GM19238 (cell line): ENCODE measurements around the gene ZNF83.
"Not testable (repeated sequence)": the region's sequence is repeated elsewhere in the genome, so short reads cannot be mapped to it uniquely, and the experiment has no call there.

Source experiments
- DNase-seq: peaks from one replicate; pipeline ENCODE4 v3.0.0; 2011; ENCODE audit warnings: low spot score; ENCODE audit not compliant: insufficient read length

Gene ZNF83

GRCh38 chr19:52569638-52569999 lies 68.5 kb downstream of the ZNF83 start:
- DNase-seq, result not testable (repeated sequence)

- no peak for DNase-seq
Observed at GRCh38 chr19:52567921-52568320, 70.2 kb downstream of the ZNF83 start.

- DNase-seq, result no peak
Observed at GRCh38 chr19:52566588-52566987, 71.6 kb downstream of the ZNF83 start.

- DNase-seq, result no peak
Observed at GRCh38 chr19:52566121-52566520, 72.0 kb downstream of the ZNF83 start.
